SK-N-SH (cell line): ENCODE results near the gene MREG.

Source experiments
- CTCF ChIP-seq: fragments of 200-600 bp; sonication (generic); IDR thresholded peaks from 2 replicates; pipeline ENCODE4 v1.6.1; 2017; ENCODE audit warnings: antibody characterized with exemption, mild to moderate bottlenecking, moderate library complexity
- FOXJ3 ChIP-seq: sonication (generic); formaldehyde crosslinking; IDR thresholded peaks from 2 replicates; pipeline ENCODE4 v1.5.1; 2020; ENCODE audit warnings: mild to moderate bottlenecking, missing genetic modification reagents

GRCh38 chr2:215968499-215968898 is 44.9 kb downstream of the MREG start:
- TF ChIP-seq CTCF (no peak), FOXJ3 (no peak)
